Gastrocnemius medialis (tissue), 4 donors: ENCODE measurements around the gene MEDAG. TPM values are rescaled to one million over a fixed set of nuclear protein-coding genes. Genes with fewer than 3 reads are reported as not detected.

Experiments
- ATAC-seq, 2 donors: fragments of 150-250 bp; one replicate each; pipeline ENCODE4 v1.9.1; 2016
- DNase-seq, 2 donors: peaks; one replicate each; pipeline ENCODE4 v3.0.0-alpha.2; 2019
- H3K27ac ChIP-seq, 4 donors: fragments of 200-600 bp; sonication (generic); 1 replicate in 1 of 4; 2 replicates in 3 of 4; pipeline ENCODE4 v1.5.1; 2016 to 2018; ENCODE audit warnings: mild to moderate bottlenecking in 2 of 4, moderate library complexity in 1 of 4
- H3K27me3 ChIP-seq, 3 donors: fragments of 200-600 bp; sonication (generic) in 2 of 3; 1 replicate in 1 of 3; 2 replicates in 2 of 3; pipeline versions ENCODE4 v1.5.1 to v1.6.0; 2016 to 2019; ENCODE audit warnings: mild to moderate bottlenecking in 1 of 3, moderate library complexity in 1 of 3
- H3K36me3 ChIP-seq, 2 donors: fragments of 200-600 bp; sonication (generic) in 1 of 2; one replicate each; pipeline ENCODE4 v1.5.1; 2017 to 2018
- H3K4me1 ChIP-seq, 2 donors: fragments of 200-600 bp; sonication (generic) in 1 of 2; one replicate each; pipeline ENCODE4 v1.5.1; 2016 to 2017; ENCODE audit warnings: mild to moderate bottlenecking in 2 of 2
- H3K4me3 ChIP-seq, 4 donors: fragments of 200-600 bp; sonication (generic) in 3 of 4; 1 replicate in 1 of 4; 2 replicates in 3 of 4; pipeline ENCODE4 v1.5.1; 2016 to 2019; ENCODE audit warnings: mild to moderate bottlenecking in 2 of 4
- H3K9me3 ChIP-seq, 3 donors: fragments of 200-600 bp; sonication (generic) in 2 of 3; 1 replicate in 1 of 3; 2 replicates in 2 of 3; pipeline ENCODE4 v1.5.1; 2016 to 2019
- POLR2A ChIP-seq, 2 donors: fragments of 450-650 bp; IDR thresholded peaks; one replicate each; pipeline ENCODE4 v1.6.1; 2017; ENCODE audit warnings: antibody characterized with exemption in 2 of 2, mild to moderate bottlenecking in 2 of 2, moderate library complexity in 2 of 2
- in situ Hi-C, 4 donors: fragments of 200-750 bp; cut with MboI; loops; one replicate each; pipeline versions ENCODE4 v1.15.0 to v1.8.0; 2017; ENCODE audit warnings: low sequenced_read_pairs in 4 of 4
- intact Hi-C: fragments of 100-400 bp; cut with DNase I; formaldehyde crosslinking; loops from one replicate; pipeline ENCODE4 v1.15.1; 2023; ENCODE audit warnings: low total_unique reads
- total RNA-seq, 4 donors: library from RNA; depleted of rRNA; stranded (reverse); fragments of >200 nt; gene quantifications; one replicate each; pipeline versions ENCODE4 v1.1.0 to v1.2.3, GENCODE V29; 2016
- TF ChIP-seq, protein P1 (sequence below), 5 experiments: fragments of 450-650 bp in 3 of 5; fragments of 200-600 bp in 2 of 5; sonication (generic) in 2 of 5; IDR thresholded peaks in 4 of 5; conservative IDR thresholded peaks in 1 of 5; 1 replicate in 4 of 5; 2 replicates in 1 of 5; pipeline ENCODE4 v1.5.1; 2016 to 2019; ENCODE audit warnings: antibody characterized with exemption in 5 of 5, mild to moderate bottlenecking in 3 of 5, moderate library complexity in 3 of 5

MEDAG gene
- total RNA-seq, 4 donors from 2014 or later: 12.8 to 37.7 (median 23.3) TPM

DNA sequence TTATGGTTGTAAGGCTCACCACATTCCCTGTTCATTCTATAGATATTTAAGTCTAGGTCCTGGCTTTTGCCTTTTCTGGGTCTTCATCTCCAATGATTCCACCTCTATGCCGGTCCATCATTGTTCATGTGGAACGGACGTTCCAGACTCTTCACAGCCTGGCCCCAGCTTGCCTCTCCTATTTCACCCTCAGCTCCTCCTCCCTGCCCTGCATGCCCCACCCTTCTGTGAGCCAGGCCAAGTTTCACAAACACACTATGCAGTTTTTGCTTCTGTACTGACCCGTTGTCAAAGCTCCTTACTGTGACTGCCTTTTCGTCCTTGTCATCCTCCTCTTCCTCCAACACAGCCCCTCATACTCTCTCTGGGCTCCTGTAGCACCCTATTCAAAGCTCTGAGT, 57.7 kb downstream of the MEDAG start:
- TF ChIP-seq, protein P1, sequence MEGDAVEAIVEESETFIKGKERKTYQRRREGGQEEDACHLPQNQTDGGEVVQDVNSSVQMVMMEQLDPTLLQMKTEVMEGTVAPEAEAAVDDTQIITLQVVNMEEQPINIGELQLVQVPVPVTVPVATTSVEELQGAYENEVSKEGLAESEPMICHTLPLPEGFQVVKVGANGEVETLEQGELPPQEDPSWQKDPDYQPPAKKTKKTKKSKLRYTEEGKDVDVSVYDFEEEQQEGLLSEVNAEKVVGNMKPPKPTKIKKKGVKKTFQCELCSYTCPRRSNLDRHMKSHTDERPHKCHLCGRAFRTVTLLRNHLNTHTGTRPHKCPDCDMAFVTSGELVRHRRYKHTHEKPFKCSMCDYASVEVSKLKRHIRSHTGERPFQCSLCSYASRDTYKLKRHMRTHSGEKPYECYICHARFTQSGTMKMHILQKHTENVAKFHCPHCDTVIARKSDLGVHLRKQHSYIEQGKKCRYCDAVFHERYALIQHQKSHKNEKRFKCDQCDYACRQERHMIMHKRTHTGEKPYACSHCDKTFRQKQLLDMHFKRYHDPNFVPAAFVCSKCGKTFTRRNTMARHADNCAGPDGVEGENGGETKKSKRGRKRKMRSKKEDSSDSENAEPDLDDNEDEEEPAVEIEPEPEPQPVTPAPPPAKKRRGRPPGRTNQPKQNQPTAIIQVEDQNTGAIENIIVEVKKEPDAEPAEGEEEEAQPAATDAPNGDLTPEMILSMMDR (IDR thresholded peaks at IDR 0.05 in 4 of 5, conservative IDR thresholded peaks at IDR 0.05 in 1 of 5): no peak
- no peak for TF ChIP-seq POLR2A (IDR thresholded peaks at IDR 0.05)
- no peak for DNase-seq
- in situ Hi-C loops: no loop called here
- no peak overlapping the region for H3K4me3 ChIP-seq
- H3K27ac ChIP-seq: no peak overlapping the region
- intact Hi-C loops: no loop called here
- H3K27me3 ChIP-seq: no peaks in the 10 kb centered on the region
- ATAC-seq: no peak
- H3K36me3 ChIP-seq: no peaks in the 10 kb centered on the region
- no peaks in the 10 kb centered on the region for H3K4me1 ChIP-seq
- H3K9me3 ChIP-seq: no peaks in the 10 kb centered on the region

DNA sequence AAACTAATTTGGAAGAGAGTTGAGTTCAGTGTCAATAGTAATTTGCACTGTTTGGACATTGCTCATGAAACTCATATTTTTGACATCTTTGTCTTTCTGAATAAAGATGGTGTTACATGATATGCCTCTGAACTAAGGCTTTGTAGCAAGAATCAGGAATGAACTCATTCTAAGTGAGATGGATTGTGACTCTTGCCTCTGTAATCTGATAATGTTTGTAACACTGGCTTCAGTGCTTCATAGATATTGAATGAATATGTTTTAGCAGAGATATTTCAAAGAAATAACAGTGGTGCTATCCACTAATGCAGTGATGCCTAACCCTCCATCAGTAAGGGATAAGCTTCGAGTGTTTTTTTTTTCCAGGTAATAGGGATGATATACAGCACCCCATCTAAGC, 59.3 kb downstream of the MEDAG start:
- Histone ChIP-seq H3K27ac (no peak overlapping the region), H3K27me3 (no peaks in the 10 kb centered on the region), H3K4me3 (no peak overlapping the region), H3K36me3 (no peaks in the 10 kb centered on the region), H3K4me1 (no peaks in the 10 kb centered on the region), H3K9me3 (no peaks in the 10 kb centered on the region)
- no peak for TF ChIP-seq POLR2A (IDR thresholded peaks at IDR 0.05)
- TF ChIP-seq, protein P1 (IDR thresholded peaks at IDR 0.05 in 4 of 5, conservative IDR thresholded peaks at IDR 0.05 in 1 of 5): no peak
- ATAC-seq: no peak
- no peak for DNase-seq
- intact Hi-C loops: no loop called here
- in situ Hi-C loops: no loop called here

DNA sequence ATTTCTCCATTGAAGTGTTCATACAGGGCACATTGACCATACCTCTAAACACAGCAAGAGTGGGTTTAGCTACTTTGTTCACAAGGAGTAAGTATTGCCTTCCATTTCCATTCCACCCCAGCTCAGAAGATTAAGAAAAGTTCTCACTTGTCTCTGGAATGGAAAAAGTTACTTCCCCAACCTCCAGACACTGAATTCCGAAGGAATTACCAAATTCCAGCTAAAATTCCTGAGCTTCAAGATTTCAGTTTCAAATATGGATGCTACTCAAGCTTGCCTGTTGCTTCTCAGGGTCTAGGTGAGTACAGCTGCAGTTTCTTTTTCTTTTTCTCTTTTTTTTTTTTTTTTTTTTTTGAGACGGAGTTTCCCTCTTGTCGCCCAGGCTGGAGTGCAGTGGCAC, 60.0 kb downstream of the MEDAG start:
- Histone ChIP-seq H3K27ac (no peak overlapping the region), H3K9me3 (no peaks in the 10 kb centered on the region), H3K4me3 (no peak overlapping the region), H3K4me1 (no peaks in the 10 kb centered on the region), H3K27me3 (no peaks in the 10 kb centered on the region), H3K36me3 (no peaks in the 10 kb centered on the region)
- intact Hi-C loops (no loop called here), in situ Hi-C loops (no loop called here)
- ATAC-seq (no peak), DNase-seq (no peak)
- TF ChIP-seq, protein P1 (IDR thresholded peaks at IDR 0.05 in 4 of 5, conservative IDR thresholded peaks at IDR 0.05 in 1 of 5): no peak
- TF ChIP-seq POLR2A (IDR thresholded peaks at IDR 0.05): no peak

DNA sequence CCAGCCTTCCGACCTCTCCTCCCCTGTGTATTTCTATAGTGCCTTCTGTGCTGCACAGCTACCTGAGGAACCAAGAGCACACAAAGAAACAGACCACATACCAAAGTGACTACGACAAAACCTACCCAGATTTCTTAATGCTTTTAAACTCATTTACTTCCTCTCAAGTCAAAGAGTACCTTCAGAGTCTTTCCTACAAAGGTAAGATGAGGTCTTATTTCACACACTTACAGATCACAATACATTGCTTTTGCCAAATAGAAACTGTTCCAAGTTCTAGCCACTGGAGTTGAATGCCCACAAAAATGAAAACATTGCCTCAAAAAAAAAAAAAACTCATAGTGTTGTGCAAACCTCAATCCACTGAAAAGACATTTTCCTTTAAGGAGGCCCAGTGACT, 62.8 kb downstream of the MEDAG start:
- in situ Hi-C loops: no loop called here
- no peak for TF ChIP-seq POLR2A (IDR thresholded peaks at IDR 0.05)
- no peak for DNase-seq
- intact Hi-C loops: no loop called here
- Histone ChIP-seq H3K36me3 (no peaks in the 10 kb centered on the region), H3K27me3 (no peaks in the 10 kb centered on the region), H3K27ac (no peak overlapping the region), H3K4me3 (no peak overlapping the region), H3K4me1 (no peaks in the 10 kb centered on the region), H3K9me3 (no peaks in the 10 kb centered on the region)
- ATAC-seq: no peak

DNA sequence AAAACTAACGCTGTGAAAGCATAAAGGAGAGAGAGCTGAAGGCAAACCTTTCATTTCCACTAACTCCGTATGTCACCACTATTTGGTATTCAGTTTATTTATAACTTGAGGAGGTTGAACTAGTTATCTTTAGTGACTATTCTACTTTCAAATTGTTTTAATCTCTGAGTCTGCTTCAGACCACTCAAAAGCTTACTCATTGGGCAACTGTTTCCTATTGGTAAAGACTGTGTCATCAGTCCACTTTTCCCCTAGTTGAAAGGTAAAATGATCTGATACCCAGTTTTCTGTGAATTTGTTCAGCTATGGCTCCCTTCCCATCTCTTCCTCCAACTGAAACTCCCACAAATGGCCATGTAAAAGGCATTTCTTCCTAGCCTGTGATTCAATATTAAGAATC, 65.5 kb downstream of the MEDAG start:
- H3K4me1 ChIP-seq: no peaks in the 10 kb centered on the region
- ATAC-seq (no peak), DNase-seq (no peak)
- H3K36me3 ChIP-seq: no peaks in the 10 kb centered on the region
- H3K27me3 ChIP-seq: no peaks in the 10 kb centered on the region
- in situ Hi-C loops (no loop called here), intact Hi-C loops (no loop called here)
- no peak overlapping the region for H3K4me3 ChIP-seq
- H3K9me3 ChIP-seq: no peaks in the 10 kb centered on the region
- no peak overlapping the region for H3K27ac ChIP-seq
- TF ChIP-seq, protein P1 (IDR thresholded peaks at IDR 0.05 in 4 of 5, conservative IDR thresholded peaks at IDR 0.05 in 1 of 5): no peak
